C4-2B (cell line): ENCODE data around the gene RTP5.

Source experiments
- ZFX ChIP-seq: fragments of 450-650 bp; IDR thresholded peaks from 2 replicates; pipeline ENCODE4 v1.6.1; 2017
- TF ChIP-seq, protein P1 (sequence below): fragments of 450-650 bp; conservative IDR thresholded peaks from 2 replicates; pipeline ENCODE4 v1.5.1; 2017; ENCODE audit warnings: mild to moderate bottlenecking

DNA sequence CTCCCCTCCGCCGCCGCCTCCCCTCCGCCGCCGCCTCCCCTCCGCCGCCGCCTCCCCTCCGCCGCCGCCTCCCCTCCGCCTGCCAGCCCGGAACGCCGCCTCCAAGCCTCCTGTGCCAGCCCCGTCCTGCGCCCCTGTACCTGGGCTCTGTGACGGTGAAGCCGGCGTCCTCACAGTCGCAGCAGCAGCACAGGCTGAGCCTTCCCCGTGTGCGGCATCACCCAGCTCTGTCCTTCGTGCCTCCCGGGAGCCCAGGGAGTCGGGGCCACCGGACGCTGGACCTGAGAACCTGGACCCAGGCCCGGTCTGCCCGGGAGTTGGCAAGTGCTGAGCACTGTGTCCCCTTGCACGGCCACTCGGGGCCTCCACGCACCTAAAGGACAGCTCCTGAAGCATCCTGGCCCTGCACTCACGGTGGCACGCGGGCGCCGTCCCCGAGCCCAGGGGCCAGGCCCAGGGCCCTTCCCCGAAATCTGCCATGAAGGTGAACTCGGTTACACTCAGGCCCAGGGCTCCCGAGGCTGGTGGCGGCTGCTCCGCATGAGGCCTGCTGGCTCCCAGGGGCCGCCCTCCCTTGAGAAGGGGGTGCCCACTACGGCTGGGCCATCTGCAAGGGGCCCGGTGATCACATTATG lies 32.9 kb downstream of the RTP5 start:
- TF ChIP-seq, protein P1, sequence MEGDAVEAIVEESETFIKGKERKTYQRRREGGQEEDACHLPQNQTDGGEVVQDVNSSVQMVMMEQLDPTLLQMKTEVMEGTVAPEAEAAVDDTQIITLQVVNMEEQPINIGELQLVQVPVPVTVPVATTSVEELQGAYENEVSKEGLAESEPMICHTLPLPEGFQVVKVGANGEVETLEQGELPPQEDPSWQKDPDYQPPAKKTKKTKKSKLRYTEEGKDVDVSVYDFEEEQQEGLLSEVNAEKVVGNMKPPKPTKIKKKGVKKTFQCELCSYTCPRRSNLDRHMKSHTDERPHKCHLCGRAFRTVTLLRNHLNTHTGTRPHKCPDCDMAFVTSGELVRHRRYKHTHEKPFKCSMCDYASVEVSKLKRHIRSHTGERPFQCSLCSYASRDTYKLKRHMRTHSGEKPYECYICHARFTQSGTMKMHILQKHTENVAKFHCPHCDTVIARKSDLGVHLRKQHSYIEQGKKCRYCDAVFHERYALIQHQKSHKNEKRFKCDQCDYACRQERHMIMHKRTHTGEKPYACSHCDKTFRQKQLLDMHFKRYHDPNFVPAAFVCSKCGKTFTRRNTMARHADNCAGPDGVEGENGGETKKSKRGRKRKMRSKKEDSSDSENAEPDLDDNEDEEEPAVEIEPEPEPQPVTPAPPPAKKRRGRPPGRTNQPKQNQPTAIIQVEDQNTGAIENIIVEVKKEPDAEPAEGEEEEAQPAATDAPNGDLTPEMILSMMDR: no peak
- TF ChIP-seq ZFX: no peak
